Lung (tissue), 12 donors: ENCODE data around the gene DCN. TPM values are rescaled to one million over a fixed set of nuclear protein-coding genes. Genes with fewer than 3 reads are reported as not detected.
A peak's percentile ranks its signal among the peaks of the same experiment; 100 is the strongest.

Experiments used
- ATAC-seq: fragments of 200-7000 bp; cut with Tn5 transposase; one replicate; pipeline ENCODE4 v1.9.1; 2020; ENCODE audit warnings: moderate number of reproducible peaks; ENCODE audit not compliant: insufficient read depth, low FRiP score
- DNase-seq, 3 donors: peaks; one replicate each; pipeline ENCODE4 v3.0.0-alpha.2; 2013 to 2017
- H3K27ac ChIP-seq, 2 donors: one replicate each; pipeline ENCODE4 v1.5.1; 2013; ENCODE audit warnings: mild to moderate bottlenecking in 2 of 2, moderate library complexity in 2 of 2, control low read depth in 1 of 2, inconsistent platforms in 1 of 2, low read depth in 1 of 2, low read length in 1 of 2
- H3K27me3 ChIP-seq, 3 donors: one replicate each; pipeline ENCODE4 v1.5.1; 2013; ENCODE audit warnings: low read length in 2 of 3; ENCODE audit not compliant: control insufficient read depth in 3 of 3, insufficient read depth in 3 of 3
- H3K36me3 ChIP-seq, 4 donors: one replicate each; pipeline ENCODE4 v1.5.1; 2013; ENCODE audit warnings: low read length in 4 of 4, mild to moderate bottlenecking in 1 of 4, moderate library complexity in 1 of 4; ENCODE audit not compliant: control insufficient read depth in 4 of 4, insufficient read depth in 4 of 4
- H3K4me1 ChIP-seq, 5 donors: one replicate each; pipeline ENCODE4 v1.5.1; 2013; ENCODE audit warnings: low read length in 5 of 5, mild to moderate bottlenecking in 2 of 5, moderate library complexity in 1 of 5; ENCODE audit not compliant: control insufficient read depth in 5 of 5, insufficient read depth in 5 of 5
- H3K4me3 ChIP-seq: one replicate; pipeline ENCODE4 v1.5.1; 2013; ENCODE audit warnings: mild to moderate bottlenecking, control low read depth, moderate library complexity
- H3K9ac ChIP-seq, 2 donors: one replicate each; pipeline ENCODE4 v1.5.1; 2013; ENCODE audit warnings: low read length in 2 of 2, control low read depth in 1 of 2; ENCODE audit not compliant: insufficient read depth in 1 of 2
- H3K9me3 ChIP-seq, 4 donors: one replicate each; pipeline ENCODE4 v1.5.1; 2013; ENCODE audit warnings: low read length in 3 of 4, mild to moderate bottlenecking in 1 of 4, moderate library complexity in 1 of 4; ENCODE audit not compliant: control insufficient read depth in 4 of 4, insufficient read depth in 3 of 4
- CTCF ChIP-seq: IDR thresholded peaks from 2 replicates; pipeline ENCODE4 v1.5.1; 2012; ENCODE audit warnings: mild to moderate bottlenecking; ENCODE audit errors: control extremely low read depth, extremely low read depth
- WGBS, 2 donors: extraction: QIAGEN DNeasy Blood & Tissue Kit; methylation state at CpG; one replicate each; pipeline ENCODE4 v1.1.7; 2013; 5-methylcytosine and 5-hydroxymethylcytosine counted together
- polyA plus RNA-seq, 2 donors: library from polyadenylated mRNA; stranded (reverse); fragments of 200-250 nt; gene quantifications; one replicate each; pipeline ENCODE4 v1.2.1, GENCODE V29; 2013
- total RNA-seq, 2 donors: library from RNA; depleted of rRNA in 1 of 2; stranded (reverse); fragments of >200 nt in 1 of 2; gene quantifications; one replicate each; pipeline ENCODE4 v1.2.1, GENCODE V29; 2014 to 2021
- donor health status: control.
- donor health status: control.
- donor health status: Bipolar disorder and iron deficiency.
- donor health status: healthy.
- donor health status: DM: yes; HTN: yes; CAD: no.

DCN gene
- total and polyA plus RNA-seq, 4 donors: 178 to 1,047 (median 509) TPM

- H3K27ac ChIP-seq: no peak overlapping the region
- WGBS, 2 donors: 92 to 93% methylated on average over 2 of the region's 2 CpGs
- H3K27me3 ChIP-seq: no peaks in the 10 kb centered on the region
- no peak for ATAC-seq
- H3K9ac ChIP-seq: no peak overlapping the region
- no peak for TF ChIP-seq CTCF
- peak in 1 of 3 donors; percentile 4 for DNase-seq
- peaks cover 0 to 39% (median 0%) of the 10 kb centered on the region in 5 donors for H3K4me1 ChIP-seq
- no peaks in the 10 kb centered on the region for H3K9me3 ChIP-seq
- H3K36me3 ChIP-seq: peaks cover 0 to 35% (median 17%) of the 10 kb centered on the region in 4 donors
- H3K4me3 ChIP-seq: no peak overlapping the region
Observed at GRCh38 chr12:91144053-91144452, 38.6 kb downstream of the DCN start.

GRCh38 chr12:91143206-91143605, 39.4 kb downstream of the DCN start:
- DNase-seq: peak in 1 of 3 donors; percentile 18
- peak overlapping the region in 1 of 2 donors; percentile 21 for H3K27ac ChIP-seq
- TF ChIP-seq CTCF: no peak

GRCh38 chr12:91142221-91142631, 40.4 kb downstream of the DCN start:
- H3K9ac ChIP-seq: no peak overlapping the region
- TF ChIP-seq CTCF: no peak
- H3K36me3 ChIP-seq: peaks cover 0 to 27% (median 12%) of the 10 kb centered on the region in 4 donors
- DNase-seq (peak; percentile 64 to 93 (median 90)), ATAC-seq (peak; percentile 17)
- no peak overlapping the region for H3K4me3 ChIP-seq
- H3K27ac ChIP-seq: no peak overlapping the region
- no peaks in the 10 kb centered on the region for H3K9me3 ChIP-seq
- H3K27me3 ChIP-seq: no peaks in the 10 kb centered on the region
- WGBS, 2 donors: 63 to 74% methylated on average over 3 of the region's 3 CpGs
- peaks cover 0 to 55% (median 5%) of the 10 kb centered on the region in 5 donors for H3K4me1 ChIP-seq

More at GRCh38 chr12:91143206-91143605, 39.4 kb downstream of the DCN start:
- Histone ChIP-seq H3K36me3 (peaks cover 0 to 35% (median 13%) of the 10 kb centered on the region in 4 donors), H3K9ac (no peak overlapping the region), H3K27me3 (no peaks in the 10 kb centered on the region), H3K4me3 (no peak overlapping the region), H3K4me1 (peaks cover 0 to 47% (median 2%) of the 10 kb centered on the region in 5 donors), H3K9me3 (no peaks in the 10 kb centered on the region)
- no peak for ATAC-seq
- 69 to 75% methylated on average over 3 of the region's 3 CpGs for WGBS, 2 donors
